Activated T-helper 1 cell treated with Interleukin-2 at 50 U/mL for 16 hours (primary cell): ENCODE data around the gene INPP5A.

Experiments used
- DNase-seq: peaks from one replicate; pipeline ENCODE4 v3.0.0-alpha.2; 2020; ENCODE audit warnings: low read depth

Gene INPP5A

DNA sequence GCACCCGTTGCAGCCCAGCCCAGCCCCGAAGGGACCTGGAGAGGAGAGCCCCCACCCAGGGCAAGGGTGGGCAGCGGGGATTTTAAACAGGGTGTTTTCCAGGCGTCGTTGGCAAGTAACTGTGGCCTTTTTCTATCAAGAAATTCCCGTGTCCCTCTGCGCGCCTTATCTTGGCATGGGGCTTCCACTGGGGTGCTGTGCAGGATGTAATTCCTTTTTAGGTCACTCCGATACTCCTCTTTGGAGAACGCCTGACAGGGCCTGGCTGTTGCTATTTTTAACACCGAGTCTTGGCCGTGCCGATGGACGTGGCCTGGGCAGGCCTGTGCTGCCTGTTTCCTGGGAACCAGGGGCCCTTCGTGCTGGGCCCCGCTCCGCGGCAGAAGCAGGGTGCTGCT, 93.8 kb downstream of the INPP5A start:
- no peak for DNase-seq

DNA sequence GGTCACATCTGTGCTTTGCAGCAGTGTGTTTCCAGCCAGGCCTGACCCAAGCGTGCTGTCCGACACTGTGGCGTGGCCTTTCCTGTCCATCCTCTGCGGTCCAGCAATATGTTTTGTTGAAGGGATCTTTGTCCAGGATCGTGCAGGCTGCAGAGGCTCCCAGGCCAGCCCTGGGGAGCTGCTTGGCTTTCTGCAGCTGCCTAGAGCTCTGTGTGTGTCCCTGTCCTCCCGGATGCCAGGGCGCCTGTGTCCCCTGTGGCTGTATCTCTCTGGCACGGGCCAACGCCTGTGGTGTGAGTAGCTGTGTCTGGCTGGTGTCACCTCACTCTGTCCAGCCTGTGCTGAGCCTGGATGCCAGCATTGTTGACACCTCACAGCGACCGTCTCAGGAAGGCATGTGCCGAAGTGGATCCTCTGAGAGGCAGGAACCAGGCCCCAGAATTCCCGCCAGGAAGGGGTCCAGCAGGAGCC, 94.5 kb downstream of the INPP5A start:
- no peak for DNase-seq

DNA sequence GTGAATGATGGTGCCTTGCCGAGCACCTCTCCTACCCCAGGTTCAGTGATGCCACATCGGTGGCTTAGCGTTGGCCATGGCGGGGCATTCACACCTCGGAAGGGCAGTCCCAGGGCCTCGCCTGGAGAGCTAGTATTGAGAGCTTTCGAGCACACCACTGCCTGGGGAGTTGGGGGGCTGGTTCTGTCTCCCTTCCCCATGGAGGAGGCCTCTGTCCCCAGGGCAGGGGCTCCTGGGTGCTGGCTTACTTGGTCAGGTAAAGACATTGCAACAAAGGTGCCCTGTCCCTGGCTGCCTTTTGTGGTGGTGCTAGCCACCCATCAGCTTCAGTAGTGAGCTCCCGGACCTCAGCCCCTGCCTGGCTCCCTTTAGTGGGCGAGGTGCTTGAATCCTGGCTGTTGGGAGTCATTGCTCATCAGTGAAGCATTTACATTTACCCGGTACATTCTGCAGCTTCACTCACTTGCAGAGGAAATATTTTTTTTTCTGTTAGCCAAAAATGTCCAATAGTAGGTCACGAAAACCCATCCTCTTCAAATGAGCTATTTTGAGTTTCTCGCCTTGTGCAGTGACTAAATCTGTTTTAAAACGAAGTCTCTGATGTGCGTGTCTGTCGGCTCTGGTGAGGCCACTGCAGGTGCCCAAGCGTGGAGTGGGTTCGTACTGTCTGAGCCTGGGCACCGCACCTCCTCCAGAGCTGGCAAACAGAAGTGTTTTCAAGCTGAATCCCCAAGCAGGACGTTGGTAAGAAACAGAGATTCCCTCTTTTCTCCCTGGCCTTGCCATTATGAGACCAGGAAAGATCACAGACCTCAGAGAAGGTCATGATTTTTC, 95.5 kb downstream of the INPP5A start:
- DNase-seq: no peak

DNA sequence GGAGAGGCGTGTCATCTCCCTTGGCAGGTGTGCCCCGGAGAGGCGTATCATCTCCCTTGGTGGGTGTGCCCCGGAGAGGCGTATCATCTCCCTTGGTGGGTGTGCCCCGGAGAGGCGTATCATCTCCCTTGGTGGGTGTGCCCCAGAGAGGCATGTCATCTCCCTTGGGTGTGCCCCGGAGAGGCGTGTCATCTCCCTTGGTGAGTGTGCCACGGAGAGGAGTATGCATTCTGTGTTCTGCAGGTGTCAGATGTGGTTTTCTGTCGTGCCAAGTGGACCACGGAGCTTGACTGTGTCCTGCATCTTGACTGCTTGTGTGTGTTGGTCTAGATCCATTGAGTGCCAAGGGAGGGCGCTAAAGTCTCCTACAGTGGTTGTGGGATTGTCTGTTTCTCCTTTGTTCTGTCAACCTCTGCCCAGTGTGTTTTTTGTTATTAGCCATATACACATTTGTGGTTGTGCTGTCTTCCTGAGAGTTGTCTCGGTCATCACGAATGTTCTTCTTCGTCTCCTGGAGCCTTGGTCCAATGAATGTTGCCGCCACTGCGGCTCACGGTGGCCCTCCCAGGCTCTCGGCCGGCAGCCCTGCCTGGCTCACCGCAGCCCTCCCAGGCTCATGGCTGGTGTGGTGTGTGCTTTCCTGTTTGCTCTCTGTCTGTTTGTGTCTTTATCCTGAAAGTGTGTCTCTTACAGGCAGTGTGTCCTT, 96.8 kb downstream of the INPP5A start:
- no peak for DNase-seq

- DNase-seq: no peak
Observed at GRCh38 chr10:132634947-132635271, 97.3 kb downstream of the INPP5A start.

DNA sequence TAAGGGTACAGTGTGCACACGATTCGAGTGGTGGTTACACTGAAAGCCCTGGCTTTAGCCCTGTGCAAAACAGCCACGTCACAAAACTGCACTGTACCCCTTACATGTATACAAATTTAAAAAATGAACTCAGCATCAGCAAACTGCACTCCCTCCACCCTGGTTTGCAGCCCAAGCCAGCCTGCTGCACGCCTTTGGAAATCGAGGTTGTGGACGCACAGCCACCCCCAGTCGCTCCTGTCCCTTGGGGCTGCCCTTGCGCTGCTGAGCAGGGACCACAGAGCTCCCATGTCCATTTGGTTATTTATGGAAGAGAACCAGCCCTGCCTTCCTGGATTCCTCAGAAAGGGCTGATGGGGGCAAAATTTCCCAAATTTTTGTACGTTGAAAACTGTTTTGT, 98.8 kb downstream of the INPP5A start:
- no peak for DNase-seq

DNA sequence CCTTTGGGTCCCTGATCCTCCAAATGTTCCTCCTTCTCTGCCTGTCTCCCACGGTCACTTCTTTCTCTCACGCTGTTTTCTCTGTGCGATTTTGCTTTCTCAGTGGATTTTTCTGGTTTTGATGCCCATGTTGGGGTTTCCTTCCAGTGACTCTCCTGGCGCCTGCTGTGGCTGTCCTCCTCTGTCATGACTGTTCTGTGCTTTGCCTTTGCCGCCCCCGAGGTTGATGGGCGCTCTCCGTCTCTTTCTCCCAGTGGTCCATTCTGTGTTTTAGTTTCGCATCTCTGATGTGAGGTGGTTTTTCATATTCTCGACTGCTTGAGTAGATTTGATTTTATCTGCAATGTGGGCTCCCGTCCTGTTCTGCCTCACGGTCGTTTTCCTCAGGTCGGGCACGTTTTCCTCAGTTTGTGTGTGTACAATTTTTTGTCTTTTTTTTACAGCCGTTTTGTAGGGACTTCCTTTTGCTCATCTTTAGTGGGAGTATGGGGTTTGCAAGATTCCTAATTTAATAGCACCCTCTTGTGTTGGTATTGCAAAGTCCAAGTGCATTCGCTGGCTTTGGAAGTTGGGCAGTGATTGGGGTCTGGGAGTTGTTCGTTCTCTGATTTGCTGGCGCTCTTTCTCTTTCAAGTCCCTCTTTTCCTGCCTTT, 100.0 kb downstream of the INPP5A start:
- DNase-seq: no peak

DNA sequence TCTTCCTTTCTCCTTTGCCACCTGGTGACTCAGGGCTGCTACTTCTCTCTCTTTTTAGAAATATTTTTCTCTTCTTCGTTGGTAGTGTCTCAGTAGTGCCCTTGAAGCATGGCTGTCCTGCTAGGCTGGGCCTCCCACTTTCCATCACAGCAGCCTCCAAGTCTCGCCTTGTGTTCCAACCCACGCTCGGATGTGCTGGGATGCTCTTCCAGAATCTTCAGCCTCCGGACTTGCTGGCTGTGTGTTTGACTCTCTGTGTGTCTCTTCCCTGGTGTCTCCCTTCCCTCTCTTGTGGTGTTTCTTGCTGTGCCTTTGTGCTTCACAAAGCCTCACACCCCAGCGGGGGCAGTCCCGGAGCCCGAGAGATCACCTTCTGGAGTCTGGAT, 100.5 kb downstream of the INPP5A start:
- DNase-seq: no peak

DNA sequence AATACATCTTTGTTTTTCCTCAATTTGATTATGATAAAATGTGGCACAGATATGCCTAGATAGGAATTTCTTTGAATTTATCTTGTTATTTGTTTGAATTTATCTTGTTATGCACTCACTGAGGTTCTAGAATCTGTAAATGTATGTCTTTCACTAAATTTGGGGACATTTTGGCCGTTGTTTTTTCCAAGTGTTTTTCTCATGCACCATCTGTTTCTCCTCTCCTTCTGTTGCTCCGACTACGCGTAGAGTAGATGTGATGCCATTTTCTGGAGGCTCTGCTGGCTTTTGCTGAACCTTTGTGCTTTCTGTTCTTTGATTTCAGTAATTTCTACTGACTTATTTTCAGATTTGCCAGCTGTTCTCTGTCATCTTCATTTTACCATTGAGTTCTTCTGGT, 101.9 kb downstream of the INPP5A start:
- no peak for DNase-seq

DNA sequence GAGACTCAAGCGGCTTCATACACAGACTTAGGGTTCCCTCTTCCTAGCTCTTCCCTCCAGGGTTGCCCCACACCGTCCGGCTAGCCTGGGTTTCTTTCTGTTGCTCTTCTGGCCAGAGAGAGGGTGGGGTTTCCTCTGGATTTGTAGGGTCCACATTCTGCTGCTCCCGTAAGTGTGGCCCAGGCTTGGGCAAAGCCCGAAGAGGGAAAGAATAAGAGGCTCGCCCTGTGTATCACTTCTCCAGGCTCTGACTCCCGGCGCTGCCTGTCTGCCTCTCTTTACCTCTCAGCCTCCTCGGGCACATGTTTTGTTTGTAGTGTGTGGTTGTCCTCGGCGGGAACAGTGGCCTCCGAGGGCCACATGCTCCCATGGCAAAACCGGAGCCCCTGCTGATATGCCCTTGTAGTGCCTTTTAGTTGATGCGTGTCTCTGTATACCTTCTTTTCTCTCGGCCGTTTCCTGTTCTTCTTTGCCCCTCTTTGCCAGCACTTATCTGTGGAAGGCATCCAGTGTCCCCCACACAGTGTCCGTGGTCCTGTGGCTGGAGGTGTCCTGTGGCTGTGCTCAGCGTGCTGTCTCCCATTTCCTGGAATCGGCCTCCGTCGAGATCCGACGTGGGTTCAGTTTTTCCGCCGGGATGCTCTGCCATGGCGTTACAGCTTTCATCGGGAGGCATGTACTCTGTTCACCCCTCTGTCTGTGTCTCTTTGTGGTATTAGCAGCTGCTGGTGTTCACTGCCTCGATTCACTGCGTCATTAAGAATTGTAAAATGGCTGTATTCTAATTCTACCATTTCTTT, 102.9 kb downstream of the INPP5A start:
- no peak for DNase-seq

GRCh38 chr10:132641401-132641800, 103.8 kb downstream of the INPP5A start:
- DNase-seq: no peak

GRCh38 chr10:132641966-132642731, 104.6 kb downstream of the INPP5A start:
- no peak for DNase-seq

DNA sequence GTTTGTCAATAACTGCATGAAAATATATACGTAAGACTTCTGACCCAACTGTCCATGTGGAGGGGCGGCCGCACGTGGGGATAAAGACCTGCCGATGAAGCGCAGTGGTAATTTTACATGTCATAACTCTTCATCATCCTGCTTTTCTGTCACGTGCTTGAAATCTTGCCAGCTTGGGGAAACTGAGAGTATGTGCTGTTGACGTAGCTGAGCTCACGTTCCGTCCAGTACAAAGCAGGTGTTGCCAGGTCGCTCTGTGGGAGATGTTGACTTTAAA, 105.1 kb downstream of the INPP5A start:
- no peak for DNase-seq

GRCh38 chr10:132643709-132644526, 106.3 kb downstream of the INPP5A start:
- no peak for DNase-seq

GRCh38 chr10:132644527-132645246, 107.1 kb downstream of the INPP5A start:
- no peak for DNase-seq

GRCh38 chr10:132645247-132645530, 107.6 kb downstream of the INPP5A start:
- no peak for DNase-seq

DNA sequence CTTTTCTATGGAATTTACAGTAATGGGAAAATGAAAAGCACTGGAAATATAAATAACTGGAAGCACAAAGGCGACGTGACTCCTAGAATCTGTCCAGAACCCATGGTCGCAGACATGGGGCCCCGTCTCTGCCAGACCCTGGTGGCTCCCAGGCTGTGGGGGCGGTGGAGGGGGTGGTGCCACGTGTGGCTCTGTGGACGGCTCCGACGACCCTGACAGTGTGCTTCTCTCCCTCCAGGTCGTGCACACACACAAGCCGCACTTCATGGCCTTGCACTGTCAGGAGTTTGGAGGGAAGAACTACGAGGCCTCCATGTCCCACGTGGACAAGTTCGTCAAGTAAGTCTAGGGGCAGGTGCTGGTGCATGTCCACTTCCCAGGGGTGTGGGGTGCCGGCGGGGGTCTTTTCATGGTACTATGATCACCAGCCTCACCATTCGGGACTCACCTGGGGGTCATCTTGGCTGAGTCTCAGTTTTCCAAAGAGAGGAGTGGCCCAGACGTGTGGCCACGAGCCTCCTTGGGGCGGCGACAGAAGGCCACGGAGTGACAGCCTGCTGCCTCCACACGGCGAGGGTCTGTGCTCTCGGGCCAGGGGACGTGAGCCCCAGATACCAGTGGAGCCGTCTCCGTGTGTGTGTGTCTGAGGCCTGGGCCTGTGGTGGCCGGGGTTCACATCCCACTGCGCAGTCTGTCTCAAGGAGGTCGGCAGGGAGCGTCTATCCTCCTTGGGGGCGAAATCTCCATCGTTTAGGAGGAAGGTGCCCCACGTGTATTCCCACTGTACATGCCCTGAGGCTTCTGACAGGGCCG, 108.2 kb downstream of the INPP5A start:
- no peak for DNase-seq

- DNase-seq: no peak
Observed at GRCh38 chr10:132646443-132647097, 109.0 kb downstream of the INPP5A start.

- no peak for DNase-seq
Observed at GRCh38 chr10:132647424-132647823, 109.8 kb downstream of the INPP5A start.
